AG09319 (cell line): ENCODE measurements around the gene SLC22A6.

Source experiments
- DNase-seq: peaks from one replicate; pipeline ENCODE4 v3.0.0-alpha.2; 2010; ENCODE audit warnings: low read depth; ENCODE audit errors: extremely low read depth
- TF ChIP-seq, protein P1 (sequence below): IDR thresholded peaks from 2 replicates; pipeline ENCODE4 v1.5.1; 2011; ENCODE audit warnings: low read depth, mild to moderate bottlenecking, inconsistent platforms, low read length, moderate library complexity

Gene SLC22A6

DNA sequence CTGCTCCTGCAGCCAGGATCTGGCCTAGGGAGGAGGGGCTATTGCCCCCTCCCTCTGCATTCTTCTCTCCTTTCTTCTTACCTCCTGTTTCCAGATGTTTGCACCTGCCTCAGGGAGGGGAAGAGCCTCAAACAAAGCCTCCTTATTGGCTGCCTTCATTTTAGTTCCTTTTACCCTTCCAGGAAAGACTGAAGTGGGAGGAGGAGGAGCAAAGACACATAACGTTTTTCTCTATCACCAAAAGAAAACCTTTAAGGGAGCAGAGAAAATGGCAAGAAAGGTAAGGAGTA is 50.3 kb downstream of the SLC22A6 start:
- TF ChIP-seq, protein P1, sequence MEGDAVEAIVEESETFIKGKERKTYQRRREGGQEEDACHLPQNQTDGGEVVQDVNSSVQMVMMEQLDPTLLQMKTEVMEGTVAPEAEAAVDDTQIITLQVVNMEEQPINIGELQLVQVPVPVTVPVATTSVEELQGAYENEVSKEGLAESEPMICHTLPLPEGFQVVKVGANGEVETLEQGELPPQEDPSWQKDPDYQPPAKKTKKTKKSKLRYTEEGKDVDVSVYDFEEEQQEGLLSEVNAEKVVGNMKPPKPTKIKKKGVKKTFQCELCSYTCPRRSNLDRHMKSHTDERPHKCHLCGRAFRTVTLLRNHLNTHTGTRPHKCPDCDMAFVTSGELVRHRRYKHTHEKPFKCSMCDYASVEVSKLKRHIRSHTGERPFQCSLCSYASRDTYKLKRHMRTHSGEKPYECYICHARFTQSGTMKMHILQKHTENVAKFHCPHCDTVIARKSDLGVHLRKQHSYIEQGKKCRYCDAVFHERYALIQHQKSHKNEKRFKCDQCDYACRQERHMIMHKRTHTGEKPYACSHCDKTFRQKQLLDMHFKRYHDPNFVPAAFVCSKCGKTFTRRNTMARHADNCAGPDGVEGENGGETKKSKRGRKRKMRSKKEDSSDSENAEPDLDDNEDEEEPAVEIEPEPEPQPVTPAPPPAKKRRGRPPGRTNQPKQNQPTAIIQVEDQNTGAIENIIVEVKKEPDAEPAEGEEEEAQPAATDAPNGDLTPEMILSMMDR, result no peak
- no peak for DNase-seq

GRCh38 chr11:62933750-62934495 is 50.8 kb downstream of the SLC22A6 start:
- no peak for DNase-seq
- TF ChIP-seq, protein P1, result no peak

GRCh38 chr11:62933285-62933684 is 51.5 kb downstream of the SLC22A6 start:
- DNase-seq, result no peak

GRCh38 chr11:62931499-62932278 is 53.1 kb downstream of the SLC22A6 start:
- TF ChIP-seq, protein P1, result no peak

More at GRCh38 chr11:62933285-62933684, 51.5 kb downstream of the SLC22A6 start:
- TF ChIP-seq, protein P1, result no peak

GRCh38 chr11:62930666-62931065 is 54.1 kb downstream of the SLC22A6 start:
- TF ChIP-seq, protein P1, result no peak
- DNase-seq, result no peak

More at GRCh38 chr11:62931499-62932278, 53.1 kb downstream of the SLC22A6 start:
- DNase-seq, result no peak

DNA sequence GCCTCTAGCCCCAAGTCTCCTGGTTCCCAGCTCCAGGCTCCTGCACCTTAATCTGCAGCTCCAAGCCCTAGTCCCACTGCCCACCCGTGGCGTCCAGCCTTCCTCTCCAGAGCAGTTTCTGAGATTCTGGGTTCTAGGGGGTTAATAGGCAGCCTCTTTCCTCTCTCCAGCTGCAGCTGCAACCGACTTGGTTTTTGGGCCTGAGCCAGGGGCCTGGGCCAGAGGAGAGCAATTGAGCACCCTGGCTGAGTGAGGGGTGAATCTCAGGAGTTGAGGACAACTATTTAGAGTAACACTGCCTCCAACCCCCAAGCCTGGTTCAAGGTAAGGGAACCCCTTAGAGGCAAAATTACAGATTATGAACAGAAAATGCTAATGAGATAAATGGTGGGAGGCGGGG is 54.6 kb downstream of the SLC22A6 start:
- TF ChIP-seq, protein P1, result no peak
- no peak for DNase-seq

DNA sequence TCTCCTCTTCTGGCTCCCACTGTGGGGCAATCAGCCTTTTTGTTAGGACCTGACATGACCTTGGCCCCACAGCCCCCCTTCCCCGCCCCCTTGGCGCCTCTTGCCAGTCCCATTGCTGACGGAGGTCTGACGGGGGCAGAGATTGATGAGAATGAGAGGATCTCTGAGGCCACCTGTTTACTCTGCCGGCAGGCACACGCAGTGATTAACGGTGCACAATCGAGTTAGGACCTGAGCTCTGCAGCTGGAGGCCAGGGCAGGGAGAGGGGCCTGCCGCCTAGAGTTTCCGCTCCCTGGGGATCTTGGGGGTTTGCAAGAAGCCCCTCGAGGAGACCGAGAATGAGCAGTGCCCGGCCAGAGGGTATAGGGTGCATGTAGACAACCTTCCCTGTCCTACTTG is 56.8 kb downstream of the SLC22A6 start:
- no peak for DNase-seq
- TF ChIP-seq, protein P1, result no peak
